Effector CD4-positive, alpha-beta T cell (primary cell): Measurements from ENCODE around the gene C16orf95. TPM values are rescaled to one million over a fixed set of nuclear protein-coding genes. Genes with fewer than 3 reads are reported as not detected.
"Not testable (repeated sequence)": the region's sequence is repeated elsewhere in the genome, so short reads cannot be mapped to it uniquely, and the experiment has no call there.

ENCODE experiments used
- DNase-seq: peaks from one replicate; pipeline ENCODE4 v3.0.0-alpha.2; 2020
- total RNA-seq: gene quantifications from one replicate; lab custom pipeline; 2026; lab: John Stamatoyannopoulos, UW

The C16orf95 gene
- not detected for total RNA-seq

- DNase-seq: peak; percentile 97
Observed at GRCh38 chr16:87316923-87317749, at the start of gene C16orf95. C16orf95 (minus strand) TSS chr16:87317392; CDS start chr16:87317242, 150 bp downstream.

- no peak for DNase-seq
Observed at GRCh38 chr16:87366930-87367329, 49.7 kb upstream of the C16orf95 start.

DNA sequence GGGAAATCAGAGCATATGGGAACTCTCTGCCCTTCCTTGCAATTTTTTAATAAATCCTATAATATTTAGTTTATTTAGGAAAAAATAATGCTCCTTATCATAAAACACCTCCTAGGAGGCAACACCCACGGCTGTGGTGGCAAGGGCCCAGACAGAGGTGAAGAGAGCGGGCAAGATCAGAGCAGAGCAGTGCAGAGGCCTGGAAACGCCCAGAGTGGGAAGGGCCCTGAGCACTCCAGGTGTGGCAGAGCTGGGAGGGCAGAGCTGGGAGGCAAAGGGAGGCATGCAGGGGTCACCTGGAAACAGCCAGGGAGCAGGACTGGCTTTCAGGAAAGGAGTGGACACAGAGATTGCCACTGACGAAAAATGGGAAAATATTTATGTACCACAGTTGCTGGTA lies 49.1 kb upstream of the C16orf95 start:
- no peak for DNase-seq

- no peak for DNase-seq
Observed at GRCh38 chr16:87365021-87365713, 48.0 kb upstream of the C16orf95 start.

GRCh38 chr16:87363771-87364455 lies 46.7 kb upstream of the C16orf95 start:
- no peak for DNase-seq

DNA sequence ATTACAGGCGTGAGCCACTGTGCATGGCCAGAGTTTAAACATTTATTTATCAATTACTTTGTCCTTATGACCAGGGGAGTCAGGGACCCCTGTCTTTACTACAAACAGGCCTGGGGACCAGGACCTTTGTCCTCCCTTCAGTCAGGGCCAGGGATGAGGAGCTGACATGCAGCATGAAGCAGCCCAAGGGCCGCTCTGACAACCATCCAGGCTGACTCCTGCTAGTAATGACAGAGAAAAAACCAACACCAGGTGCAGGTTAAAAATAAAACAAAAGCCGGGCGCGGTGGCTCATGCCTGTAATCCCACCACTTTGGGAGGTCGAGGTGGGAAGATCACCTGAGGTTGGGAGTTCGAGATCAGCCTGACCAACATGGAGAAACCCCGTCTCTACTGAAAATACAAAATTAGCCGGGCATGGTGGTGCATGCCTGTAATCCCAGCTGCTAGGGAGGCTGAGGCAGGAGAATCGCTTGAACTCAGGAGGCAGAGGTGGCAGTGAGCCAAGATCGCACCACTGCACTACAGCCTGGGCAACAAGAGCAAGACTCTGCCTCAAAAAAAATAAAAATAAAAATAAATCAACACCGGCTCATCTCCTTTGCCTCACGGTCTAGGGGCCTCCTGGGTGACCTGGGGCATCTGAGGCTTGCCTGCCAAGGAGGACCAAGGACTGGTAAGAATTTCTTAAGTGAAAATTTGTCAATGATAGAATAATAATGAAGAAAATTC lies 45.8 kb upstream of the C16orf95 start:
- DNase-seq: not testable (repeated sequence)

DNA sequence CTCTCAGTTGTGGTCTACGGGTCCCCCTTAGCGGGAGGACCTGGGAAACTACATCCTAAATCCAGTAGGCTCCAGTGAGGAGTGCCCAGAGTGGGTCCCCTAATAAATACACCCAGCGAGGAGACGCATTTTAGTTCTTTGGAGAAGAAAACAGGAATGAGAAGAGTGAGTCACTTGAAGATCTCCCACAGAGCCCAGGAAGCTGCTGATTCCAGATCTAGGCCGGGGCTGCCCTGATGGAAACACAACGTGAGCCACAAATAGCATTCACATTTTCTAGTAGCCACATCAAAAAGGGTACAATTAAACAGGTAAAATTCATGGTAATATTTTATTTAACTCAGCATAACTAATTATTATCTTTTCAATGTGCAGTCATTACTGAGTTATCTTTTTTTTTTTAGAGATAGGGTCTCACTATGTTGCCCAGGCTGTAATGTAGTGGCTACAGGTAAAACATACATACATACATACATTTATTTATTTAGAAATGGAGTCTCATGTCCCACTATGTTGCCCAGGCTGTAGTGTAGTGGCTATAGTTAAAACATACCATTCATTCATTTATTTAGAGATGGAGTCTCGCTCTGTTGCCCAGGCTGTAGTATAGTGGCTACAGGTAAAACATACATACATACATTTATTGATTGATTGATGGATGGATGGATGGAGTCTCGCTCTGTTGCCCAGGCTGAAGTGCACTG lies 44.9 kb upstream of the C16orf95 start:
- DNase-seq: no peak

DNA sequence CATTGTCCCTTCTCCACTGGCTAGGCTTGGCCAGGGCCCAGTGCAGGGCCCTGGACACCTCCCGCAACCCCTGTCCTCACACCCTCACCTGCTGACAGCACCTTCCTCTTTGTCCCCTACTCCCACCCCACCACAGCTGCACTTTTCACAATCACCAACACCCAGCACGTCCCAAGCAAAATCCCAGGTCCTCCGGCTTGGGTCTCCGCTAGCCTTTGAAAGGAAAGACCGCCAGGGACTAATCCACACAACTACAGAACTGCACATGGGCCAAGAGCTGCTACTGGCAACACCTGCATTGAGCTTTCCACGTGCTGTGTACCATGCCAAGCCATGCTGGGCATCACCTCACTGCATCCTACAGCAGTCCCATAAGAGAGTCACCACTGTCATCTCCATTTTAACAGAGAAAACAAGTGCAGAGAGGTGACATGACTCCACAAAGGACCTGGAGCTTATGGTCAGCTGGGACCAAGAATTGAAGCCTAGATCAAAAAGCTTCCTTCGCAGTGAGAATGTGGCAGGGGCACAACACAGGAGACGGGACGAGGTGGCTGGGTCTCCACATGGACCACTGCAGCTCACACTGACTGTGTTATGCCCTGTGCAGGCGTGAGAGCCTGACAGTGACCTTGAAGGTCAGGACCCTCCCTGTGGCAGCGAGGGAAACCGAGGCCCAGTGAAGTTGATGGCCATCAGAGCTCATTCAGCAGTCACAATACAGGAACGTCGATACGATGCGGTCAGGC lies 43.8 kb upstream of the C16orf95 start:
- no peak for DNase-seq

GRCh38 chr16:87359121-87359520 lies 41.9 kb upstream of the C16orf95 start:
- DNase-seq: no peak

DNA sequence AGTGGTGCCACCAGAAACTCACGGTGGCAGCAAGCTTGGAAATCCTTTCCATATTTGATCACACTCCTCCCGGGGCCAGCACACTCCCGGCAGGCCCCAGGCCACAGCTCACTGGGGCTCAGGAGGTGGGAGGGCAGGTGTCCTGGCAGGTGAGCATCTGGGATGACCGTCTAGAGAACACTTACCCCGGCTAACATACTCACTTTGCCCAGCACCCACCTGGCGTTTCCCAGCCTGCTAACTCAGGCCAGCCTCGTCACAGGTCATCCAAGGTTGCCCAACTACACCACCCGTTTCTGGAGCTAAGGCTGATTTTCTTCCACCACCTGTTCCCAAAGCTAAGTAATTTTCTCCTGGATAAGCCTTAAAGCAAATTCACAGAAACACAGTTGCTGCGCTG lies 41.5 kb upstream of the C16orf95 start:
- no peak for DNase-seq

DNA sequence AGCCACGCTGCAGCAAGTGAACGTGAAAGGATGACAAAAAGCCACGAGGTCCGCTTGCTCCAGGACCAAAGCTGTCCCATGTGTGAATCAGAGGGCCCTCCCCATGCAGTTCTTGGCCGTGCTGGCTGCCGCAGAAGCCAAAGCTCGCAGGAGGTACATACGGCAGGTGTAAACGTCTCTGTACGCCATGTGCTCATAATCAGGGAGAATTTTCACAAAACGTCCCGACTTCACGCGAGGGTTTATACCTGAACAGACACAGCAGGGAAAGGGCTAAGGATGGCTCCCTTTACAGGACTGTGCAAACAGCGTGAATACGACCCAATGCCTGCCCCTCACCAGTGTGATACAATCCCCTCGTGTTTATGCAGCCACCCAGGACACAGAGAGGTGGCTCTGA lies 41.1 kb upstream of the C16orf95 start:
- DNase-seq: no peak

- no peak for DNase-seq
Observed at GRCh38 chr16:87356491-87356853, 39.3 kb upstream of the C16orf95 start.

DNA sequence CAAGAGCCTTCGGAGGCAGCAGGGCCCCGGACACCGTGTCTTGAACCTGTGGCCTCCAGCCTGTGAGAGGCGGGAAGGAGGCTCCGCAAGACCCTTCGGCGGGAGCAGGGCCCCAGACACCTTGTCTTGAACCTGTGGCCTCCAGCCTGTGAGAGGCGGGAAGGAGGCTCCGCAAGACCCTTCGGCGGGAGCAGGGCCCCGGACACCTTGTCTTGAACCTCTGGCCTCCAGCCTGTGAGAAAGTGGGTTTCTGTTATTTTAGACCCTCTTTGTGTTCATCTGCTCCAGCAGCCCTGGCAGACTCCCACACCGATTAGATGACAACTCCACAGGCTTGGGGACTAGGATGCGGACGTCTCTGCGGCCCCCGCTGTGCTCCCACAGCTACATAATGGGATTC lies 36.4 kb upstream of the C16orf95 start:
- DNase-seq: no peak

GRCh38 chr16:87352818-87353217 lies 35.6 kb upstream of the C16orf95 start:
- no peak for DNase-seq

DNA sequence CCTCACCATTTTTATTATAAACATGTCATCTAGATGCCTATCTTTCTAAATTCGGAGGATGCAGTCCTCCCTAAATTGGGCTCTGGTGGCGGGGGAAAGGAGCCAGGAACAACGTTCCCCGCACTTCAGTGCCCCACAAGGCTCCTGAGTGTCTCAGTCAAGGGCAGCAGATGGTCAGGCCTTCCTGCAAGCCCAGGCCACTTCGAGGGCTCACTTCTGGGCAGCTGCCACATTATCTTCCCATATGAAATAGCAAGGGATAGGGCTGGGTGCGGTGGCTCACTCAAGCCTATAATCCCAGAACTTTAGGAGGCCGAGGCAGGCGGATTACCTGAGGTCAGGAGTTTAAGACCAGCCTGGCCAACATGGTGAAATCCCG lies 34.1 kb upstream of the C16orf95 start:
- no peak for DNase-seq

DNA sequence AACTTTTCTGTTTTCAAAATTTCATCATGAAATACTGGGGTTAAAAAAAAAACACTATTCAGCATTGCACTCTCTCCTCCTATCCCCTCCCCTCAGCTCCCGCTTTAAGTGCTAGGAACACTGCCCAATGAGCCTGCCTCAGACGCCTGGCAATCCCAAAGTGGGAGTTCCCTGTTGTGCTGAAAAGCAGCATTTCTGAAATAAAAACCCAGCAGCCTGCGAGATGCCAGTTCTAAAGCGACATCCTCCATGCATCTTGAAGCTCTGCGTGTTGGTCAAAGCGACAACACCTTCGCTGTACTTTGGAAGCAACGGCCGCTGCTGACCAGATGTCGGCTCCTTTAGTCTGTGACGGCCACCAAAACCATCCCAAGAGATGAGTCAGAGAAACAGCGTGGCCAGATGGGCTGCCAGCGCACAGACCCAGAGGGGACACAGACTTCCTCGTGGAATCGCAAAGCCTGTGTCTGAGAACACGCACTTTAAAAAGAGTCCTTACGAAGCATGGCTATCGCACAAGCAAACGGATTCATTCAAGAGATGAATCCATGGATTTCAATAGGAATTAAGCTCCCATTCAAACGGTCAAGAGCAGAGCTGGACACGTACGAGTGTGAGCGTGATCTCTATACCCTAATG lies 33.6 kb upstream of the C16orf95 start:
- no peak for DNase-seq

GRCh38 chr16:87350031-87350430 lies 32.8 kb upstream of the C16orf95 start:
- no peak for DNase-seq

DNA sequence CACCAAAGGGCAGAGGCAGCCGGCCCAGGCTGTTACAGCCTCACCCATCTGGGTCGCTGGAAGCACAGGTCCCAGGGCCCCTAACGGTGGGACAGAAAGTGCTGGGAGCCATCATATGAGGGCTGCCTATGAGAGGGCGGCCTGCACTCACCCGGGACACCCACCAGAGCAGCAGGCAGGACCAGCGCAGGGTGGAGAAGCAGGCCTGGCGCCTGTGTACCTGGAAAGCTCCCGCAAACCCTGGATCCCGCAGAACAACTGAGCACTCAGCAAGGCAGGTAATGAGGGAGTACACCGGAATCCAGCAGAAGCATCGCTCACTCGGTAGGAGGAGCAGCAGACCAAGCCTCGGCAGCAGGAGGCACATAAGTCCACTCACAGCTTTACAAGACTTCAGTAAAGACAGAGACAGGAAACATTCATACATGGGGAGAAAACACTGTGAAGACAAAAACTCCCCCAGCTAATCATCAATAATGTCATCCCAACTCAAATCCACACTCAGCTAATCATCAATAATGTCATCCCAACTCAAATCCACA lies 31.5 kb upstream of the C16orf95 start:
- DNase-seq: no peak

GRCh38 chr16:87347932-87348615 lies 30.9 kb upstream of the C16orf95 start:
- DNase-seq: no peak

DNA sequence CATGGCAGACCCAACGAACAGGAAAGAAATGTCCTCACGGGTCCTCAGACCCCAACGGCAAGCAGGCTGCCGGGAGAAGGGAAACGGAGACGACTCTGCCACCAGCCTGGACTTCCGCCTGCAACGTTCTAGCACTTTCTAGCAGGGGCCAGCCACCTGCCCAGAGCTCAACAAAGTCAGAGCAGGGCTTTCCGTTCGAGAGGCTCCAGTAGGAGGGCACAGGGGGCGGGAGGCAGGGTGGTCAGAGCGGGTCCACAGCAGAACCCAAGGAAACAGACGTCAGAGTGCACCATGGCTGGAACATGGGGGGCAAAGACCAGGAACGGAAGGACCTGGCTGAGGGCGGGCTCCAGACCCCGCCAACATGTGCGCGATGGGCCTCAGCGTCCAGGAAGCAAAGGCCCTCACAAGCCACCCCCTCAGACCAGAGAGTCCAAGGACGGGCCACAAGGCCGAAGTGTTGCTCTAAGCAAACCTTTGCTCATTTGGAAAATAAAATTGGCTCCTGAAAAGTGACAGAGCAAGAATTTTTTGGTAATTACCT lies 29.4 kb upstream of the C16orf95 start:
- DNase-seq: no peak
